GM15510 (cell line): ENCODE measurements around the gene PPP1CA.

Source experiments
- POLR2A ChIP-seq: IDR thresholded peaks from 3 replicates; pipeline ENCODE4 v1.6.1; 2011; ENCODE audit warnings: borderline replicate concordance; ENCODE audit not compliant: insufficient read length; ENCODE audit errors: extremely low read depth

Gene PPP1CA

DNA sequence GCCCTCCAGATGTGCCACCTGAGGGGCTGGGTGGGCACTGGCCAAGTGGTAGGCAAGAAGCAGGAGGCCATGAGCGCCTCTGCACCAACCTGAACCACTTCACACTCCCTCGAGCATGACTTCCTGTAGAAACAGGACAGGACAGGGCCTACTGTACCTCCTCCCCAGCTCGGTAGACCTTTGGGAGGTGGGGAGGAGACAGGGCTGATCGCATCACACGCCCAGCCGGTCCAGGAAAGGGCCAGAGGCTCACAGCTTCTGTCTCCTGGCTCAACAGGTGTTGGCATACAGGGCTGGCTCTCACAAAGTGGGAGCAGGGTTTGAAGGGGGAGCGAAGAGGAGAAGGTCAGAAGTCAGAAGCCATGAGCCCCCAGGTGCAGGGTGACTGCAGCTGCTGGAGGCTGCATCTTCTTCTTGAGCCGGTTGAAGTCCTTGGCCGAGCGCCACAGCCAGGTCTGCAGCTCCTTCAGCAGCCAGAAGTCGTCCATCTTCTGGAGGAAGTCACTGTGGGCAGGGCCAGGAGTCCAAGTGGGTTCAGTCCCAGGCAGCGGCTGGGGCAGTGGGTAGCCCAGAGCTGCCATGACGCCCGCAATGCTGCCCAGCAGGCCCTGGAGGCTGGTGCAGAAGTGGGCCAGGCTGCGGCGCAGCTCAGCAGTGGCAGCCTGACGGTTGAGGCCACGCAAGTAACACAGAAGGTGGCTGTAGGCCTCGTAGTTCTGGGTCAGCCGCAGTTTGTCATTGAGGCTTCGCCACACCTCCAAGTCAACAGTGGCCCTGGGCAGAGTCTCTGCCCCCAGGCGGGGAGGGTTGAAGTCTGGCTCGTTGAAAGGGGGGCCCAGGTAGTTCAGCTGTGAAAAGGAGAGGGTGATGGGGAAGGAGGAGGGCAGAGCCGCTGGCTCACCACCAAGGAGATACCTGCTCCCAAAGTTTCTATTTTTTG, 36.6 kb downstream of the PPP1CA start:
- TF ChIP-seq POLR2A, result no peak

GRCh38 chr11:67364169-67364568, 37.5 kb downstream of the PPP1CA start:
- TF ChIP-seq POLR2A, result no peak

GRCh38 chr11:67357831-67358670, 43.6 kb downstream of the PPP1CA start:
- no peak for TF ChIP-seq POLR2A

DNA sequence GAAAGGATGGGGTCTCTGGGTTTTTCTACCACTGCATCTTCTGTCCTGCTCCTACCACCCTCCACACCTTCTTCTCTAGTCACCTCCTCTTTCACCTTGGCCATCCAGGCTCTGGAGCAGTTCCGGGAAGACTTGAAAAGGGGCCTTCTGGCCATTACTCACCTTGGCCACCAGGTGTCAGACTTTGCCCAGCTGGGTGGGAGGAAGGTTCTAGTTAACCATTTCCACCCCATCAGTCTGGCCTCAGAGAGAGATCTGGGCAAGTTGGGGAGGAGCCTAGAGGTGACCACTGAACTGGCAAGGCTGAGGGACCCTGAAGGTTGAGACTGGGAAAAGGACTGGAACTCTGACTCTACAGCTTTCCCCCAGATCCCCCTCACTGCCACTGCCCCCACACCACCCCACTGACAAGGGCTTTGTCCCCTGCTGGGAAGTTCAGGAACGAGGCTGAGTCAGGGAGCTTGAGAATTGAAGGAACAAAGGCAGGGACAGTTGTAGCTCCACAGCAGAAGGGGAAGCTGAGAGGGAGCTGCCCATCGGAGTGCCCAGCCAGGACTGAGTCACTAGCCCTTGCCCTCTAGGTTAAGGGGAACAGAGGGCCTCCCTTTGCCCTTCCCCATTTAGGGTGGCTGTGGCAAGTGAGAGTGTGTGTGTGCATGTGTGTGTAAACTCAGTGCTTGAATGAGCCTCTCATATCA, 44.6 kb downstream of the PPP1CA start:
- TF ChIP-seq POLR2A, result no peak

DNA sequence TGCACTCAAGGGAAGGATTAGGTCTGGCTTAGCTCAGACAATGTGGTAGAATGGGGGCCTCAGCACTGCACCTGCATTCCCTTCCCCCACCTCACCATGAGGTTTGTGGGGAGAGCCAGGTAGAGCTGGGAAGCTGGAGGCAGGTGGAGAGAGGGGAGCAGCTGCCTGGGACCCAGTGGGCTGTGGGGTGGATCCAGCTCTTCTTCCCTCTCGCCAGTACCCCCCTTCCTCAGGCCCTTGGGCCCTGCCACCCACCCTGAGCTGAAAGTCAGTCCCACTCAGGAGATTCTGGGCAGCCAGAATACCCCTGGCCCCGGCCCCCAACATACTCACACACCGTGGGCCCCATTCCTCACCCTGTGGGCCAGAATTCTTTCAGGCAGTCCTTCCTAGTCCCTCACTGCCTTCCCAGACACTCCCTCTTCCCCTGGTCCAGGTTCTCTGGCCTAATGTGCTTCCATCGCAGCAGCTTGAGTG, 45.2 kb downstream of the PPP1CA start:
- TF ChIP-seq POLR2A, result no peak

DNA sequence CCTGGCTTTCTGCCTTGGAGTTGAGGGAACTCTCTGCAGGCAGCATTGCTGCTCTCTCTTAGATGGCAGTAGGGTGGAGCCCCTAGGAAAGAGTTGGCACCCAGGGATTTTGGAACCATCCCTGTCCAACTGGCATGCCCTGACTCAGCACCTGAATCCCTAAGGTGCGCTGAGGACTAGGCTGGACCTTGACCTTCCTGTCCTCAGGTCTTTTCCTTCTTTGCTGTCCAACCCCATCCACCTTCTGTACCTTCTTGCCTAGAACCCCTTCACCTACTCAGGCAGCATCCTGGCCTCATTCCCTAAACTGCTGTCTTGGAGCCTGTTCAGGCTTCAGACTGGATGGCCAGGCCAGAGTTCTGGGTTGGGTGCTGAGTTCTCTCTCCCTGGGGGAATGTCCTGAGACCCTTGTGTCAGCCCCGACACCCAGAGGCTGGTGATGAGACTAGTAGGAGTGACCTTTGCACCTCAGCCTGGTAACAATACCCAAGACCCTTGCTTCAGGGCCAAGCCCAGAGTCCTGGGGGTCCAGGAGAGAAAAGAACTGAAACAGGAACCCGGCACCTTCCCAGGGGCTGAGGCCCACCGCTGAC, 45.8 kb downstream of the PPP1CA start:
- no peak for TF ChIP-seq POLR2A

DNA sequence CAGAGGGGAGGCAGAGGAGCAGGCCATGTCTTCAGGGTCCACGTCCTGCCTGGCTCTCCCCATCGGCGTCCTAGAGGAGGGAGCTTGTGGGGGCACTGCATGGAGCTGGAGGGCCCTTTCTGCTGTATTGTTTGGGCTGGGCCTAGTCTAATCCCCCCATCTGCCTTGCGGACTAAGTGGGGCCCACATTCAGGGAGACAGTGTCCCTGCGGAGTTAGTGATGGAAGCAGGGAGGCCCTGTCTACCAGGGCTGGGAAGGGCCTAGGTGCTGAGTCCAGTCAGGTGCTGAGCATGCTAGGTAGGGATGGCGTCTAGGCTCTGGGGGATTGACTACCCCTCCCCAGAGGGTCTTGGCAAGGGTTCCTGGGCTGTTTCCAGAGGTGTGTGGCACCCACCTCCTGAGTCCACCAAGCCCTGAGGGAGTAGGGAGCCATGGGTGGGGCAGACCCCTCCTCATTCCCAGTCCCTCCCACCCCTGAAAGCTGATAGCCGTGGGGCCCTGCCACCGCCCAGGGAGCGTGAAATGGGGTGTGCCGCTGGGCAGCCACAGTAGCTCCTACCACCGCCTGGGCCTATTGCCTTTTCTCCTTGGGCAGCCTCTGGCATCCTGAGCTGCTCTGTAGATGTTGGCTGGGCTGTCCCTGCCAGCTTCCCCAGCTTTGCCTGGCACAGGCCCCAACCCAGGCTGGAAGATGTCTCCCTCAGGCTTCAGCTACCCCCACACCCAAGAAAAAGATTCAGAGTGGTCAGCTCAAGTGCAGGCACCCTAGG, 46.5 kb downstream of the PPP1CA start:
- TF ChIP-seq POLR2A, result no peak

DNA sequence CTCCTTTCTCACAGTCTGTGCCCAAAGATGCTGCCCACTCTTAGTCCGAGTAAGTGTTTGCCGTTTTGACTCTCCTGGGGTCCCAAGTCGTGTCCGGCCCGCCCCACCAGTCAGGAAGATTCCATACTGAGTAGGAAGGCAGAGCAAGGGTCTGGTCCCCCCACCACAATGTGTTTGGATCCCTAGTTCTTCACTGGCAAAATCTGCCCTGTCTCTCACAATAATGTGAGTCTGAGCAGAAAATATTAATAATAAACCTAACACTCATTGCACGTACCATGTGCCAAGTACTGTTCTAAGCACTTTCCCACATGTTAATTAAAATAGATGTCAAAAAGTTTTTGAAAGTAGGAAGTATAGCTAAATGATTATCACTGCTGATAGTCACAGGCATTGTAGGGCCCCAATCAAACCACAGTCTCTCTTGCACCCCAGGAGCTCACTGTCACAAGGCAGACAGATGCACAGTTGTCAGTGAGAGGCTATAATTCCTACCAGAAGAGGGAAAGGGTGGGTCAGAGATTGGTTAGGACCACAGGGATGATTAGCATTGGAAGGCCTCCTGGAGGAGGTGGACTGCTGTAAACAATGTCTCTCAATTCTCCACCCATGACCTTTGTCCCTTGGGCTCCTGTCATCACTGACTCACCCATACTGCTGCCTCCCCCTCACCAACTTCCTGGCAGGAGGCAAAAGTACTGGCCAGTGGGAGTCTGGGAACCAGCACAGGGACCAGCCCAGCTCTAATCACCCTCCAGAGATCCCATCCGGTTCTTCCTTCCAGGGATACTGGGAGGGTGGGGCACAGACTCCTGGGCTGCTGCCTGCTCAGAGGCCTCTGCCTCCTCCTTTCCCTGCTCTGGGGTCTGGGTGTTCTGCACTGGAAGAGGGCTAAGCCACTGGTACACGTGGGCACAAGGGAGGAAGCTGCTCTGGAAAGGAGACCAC, 47.3 kb downstream of the PPP1CA start:
- TF ChIP-seq POLR2A, result no peak

DNA sequence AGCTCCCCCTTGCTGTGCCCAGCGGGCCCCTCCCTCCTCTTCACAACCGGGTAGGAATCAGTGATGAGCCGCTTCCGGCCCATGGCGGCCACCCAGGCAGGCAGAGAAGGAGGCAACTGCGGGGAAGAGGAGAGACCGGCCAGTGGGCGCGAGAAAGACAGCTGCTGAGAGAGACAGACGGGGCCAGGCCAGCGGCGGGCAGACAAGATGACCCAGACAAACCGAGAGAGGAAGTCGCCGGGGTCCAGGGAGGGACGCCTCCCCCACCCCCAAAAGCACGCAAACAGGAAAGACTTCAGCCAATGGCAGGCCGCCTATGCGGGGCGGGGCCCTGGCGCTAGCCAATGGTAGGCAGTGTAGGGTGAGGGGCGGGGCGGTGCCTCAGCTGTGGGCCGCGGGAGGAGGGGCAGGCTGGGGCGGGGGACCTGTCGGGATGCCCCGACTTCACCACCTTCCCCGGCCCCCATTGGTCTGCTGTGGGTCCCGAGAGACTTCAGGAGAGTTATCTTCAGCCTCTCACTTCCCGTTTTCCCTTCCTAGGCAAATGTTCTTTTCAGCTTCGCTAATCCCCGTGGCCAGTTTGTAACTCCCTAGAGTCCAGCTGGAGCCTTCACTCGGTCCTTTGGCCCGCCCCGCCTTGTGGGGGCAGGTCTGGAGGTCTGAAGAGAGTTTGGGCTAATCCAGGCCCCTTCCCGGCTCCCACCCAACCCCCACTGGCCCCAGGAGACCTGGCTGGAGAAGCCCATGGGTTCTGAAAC, 48.2 kb downstream of the PPP1CA start, which contains the start of gene POLD4:
Gene POLD4 (minus strand): TSS at position 230 of the 758 bp plus-strand sequence. CDS start 147 bp downstream, at position 83.
- peak; percentile 93 for TF ChIP-seq POLR2A

DNA sequence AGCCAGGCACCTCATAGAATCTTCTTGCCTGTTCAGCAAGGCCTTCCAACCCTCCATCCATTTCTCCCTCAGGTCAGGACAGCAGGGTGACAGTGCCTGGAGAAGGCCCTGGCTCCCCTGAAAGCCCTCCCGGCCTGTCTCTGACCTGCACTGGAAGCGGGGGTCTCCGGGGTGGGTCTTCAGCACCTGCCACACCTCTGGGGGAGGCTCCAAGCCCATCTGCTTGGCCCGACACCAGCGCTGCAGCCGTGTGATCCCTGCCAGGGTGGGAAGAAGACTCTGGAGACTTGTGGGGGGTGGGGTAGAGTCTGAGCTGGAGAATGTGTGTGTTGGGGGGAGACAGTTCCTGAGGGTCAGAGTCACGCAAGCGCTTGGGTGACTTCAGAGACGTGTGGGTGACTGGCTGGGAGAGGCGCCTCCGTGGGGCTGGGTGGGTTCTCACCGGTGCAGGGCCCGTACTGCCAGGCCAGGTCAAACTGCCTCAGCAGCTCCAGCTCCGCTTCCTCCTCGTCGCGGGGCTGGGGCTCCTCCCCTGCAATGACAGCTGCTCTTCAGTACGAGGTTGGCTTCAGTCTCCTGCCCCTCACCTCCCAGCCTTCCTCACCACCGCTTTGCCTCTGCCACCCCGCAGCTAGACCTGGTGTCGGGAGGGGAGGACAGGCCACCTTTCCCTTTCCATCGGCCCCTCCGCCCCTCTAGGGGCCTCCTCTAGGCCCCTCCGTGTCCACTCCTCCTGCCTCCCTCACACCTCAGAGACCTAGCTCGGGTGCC, 48.9 kb downstream of the PPP1CA start:
- TF ChIP-seq POLR2A, result no peak
